Mucosa of descending colon (tissue), 3 donors: ENCODE measurements around the gene IKZF5. TPM values are rescaled to one million over a fixed set of nuclear protein-coding genes. Genes with fewer than 3 reads are reported as not detected.

Experiments
- ATAC-seq: fragments of 200-7000 bp; cut with Tn5 transposase; one replicate; pipeline ENCODE4 v1.9.1; 2020; ENCODE audit warnings: mild to moderate bottlenecking, moderate library complexity
- DNase-seq, 3 donors: peaks; one replicate each; pipeline ENCODE4 v3.0.0-alpha.2; 2020
- H3K36me3 ChIP-seq: fragments of 200-600 bp; one replicate; pipeline ENCODE4 v1.8.0; 2021; ENCODE audit warnings: low read depth, mild to moderate bottlenecking
- H3K4me1 ChIP-seq: fragments of 200-600 bp; one replicate; pipeline ENCODE4 v1.8.0; 2021; ENCODE audit warnings: low read depth, mild to moderate bottlenecking
- H3K4me3 ChIP-seq: fragments of 200-600 bp; one replicate; pipeline ENCODE4 v1.8.0; 2021; ENCODE audit warnings: mild to moderate bottlenecking
- H3K9me3 ChIP-seq: fragments of 200-600 bp; one replicate; pipeline ENCODE4 v1.8.0; 2021; ENCODE audit warnings: mild to moderate bottlenecking
- CTCF ChIP-seq: fragments of 200-600 bp; IDR thresholded peaks from one replicate; pipeline ENCODE4 v1.8.0; 2022; ENCODE audit warnings: antibody characterized with exemption, mild to moderate bottlenecking
- intact Hi-C, 2 donors: fragments of 100-400 bp; cut with DNase I in 1 of 2; cut with micrococcal nuclease in 1 of 2; formaldehyde crosslinking; loops; one replicate each; pipeline versions ENCODE4 v1.11.0 to v1.11.1; 2022; cut with DNase I, micrococcal nuclease
- total RNA-seq, 3 donors: library from RNA; stranded (reverse); fragmentation: NEBNext Ultra II Directional in 2 of 3; extraction: Animal tissue kit (Norgen Biotek cat#: 25700) in 2 of 3; gene quantifications; one replicate each; pipeline versions ENCODE4 v1.2.1 to v1.2.4, GENCODE V29; 2021 to 2023
- donor health status: DM: no; HTN: no; CAD: no; lungs with moderate emphysema.
- donor health status: DM: no; HTN: no; CAD: no.
- donor health status: DM: no; HTN: yes; CAD: no.

IKZF5 gene
- total RNA-seq, 3 donors from 2014 or later = 10.8 to 15.3 (median 13.4) TPM

DNA sequence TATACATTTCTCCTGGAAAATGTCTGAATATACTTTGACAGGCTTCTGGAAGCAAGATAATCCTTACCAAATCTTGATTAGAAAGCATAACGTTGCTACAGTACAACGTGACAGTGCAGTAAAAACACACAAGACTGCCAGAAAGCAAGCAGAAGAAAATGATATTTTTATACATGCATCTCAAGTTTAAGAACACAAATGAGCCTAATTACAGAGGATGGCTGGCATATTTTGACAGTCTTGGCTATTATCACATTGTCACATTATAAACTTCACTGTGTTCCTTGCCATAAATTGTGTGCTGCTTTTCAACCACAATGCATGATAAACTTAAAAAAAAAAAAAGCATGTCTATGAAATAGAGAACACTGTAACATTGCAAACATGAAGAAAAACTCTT lies 4.3 kb downstream of the IKZF5 start:
- intact Hi-C loops = no loop called here

GRCh38 chr10:123001370-123001769 lies 7.2 kb downstream of the IKZF5 start:
- Histone ChIP-seq H3K4me1 (peaks cover 9% of the 10 kb centered on the region), H3K4me3 (no peak overlapping the region), H3K9me3 (no peaks in the 10 kb centered on the region), H3K36me3 (no peaks in the 10 kb centered on the region)
- no peak for TF ChIP-seq CTCF
- intact Hi-C loops = no loop called here
- DNase-seq (no peak), ATAC-seq (no peak)

More for the DNA sequence above, 4.3 kb downstream of the IKZF5 start:
- no peak for ATAC-seq
- DNase-seq = no peak
- H3K36me3 ChIP-seq = no peaks in the 10 kb centered on the region
- no peaks in the 10 kb centered on the region for H3K9me3 ChIP-seq
- H3K4me1 ChIP-seq = peaks cover 14% of the 10 kb centered on the region
- H3K4me3 ChIP-seq = no peak overlapping the region
- no peak for TF ChIP-seq CTCF

GRCh38 chr10:123000155-123000554 lies 8.4 kb downstream of the IKZF5 start:
- TF ChIP-seq CTCF = no peak
- ATAC-seq = no peak
- peaks cover 9% of the 10 kb centered on the region for H3K4me1 ChIP-seq
- no peak for DNase-seq
- H3K9me3 ChIP-seq = no peaks in the 10 kb centered on the region
- H3K36me3 ChIP-seq = no peaks in the 10 kb centered on the region
- no peak overlapping the region for H3K4me3 ChIP-seq
- intact Hi-C loops = no loop called here

- Histone ChIP-seq H3K4me1 (peaks cover 9% of the 10 kb centered on the region), H3K36me3 (no peaks in the 10 kb centered on the region), H3K4me3 (no peak overlapping the region), H3K9me3 (no peaks in the 10 kb centered on the region)
- ATAC-seq (peak; percentile 71), DNase-seq (peak in 1 of 3 donors; percentile 31)
- TF ChIP-seq CTCF = no peak
- intact Hi-C loops = no loop called here
These were observed 9.2 kb downstream of the IKZF5 start for GRCh38 chr10:122999347-122999746.

- intact Hi-C loops = no loop called here
- TF ChIP-seq CTCF = no peak
- H3K4me1 ChIP-seq = peaks cover 9% of the 10 kb centered on the region
- ATAC-seq (no peak), DNase-seq (no peak)
- H3K36me3 ChIP-seq = no peaks in the 10 kb centered on the region
- no peaks in the 10 kb centered on the region for H3K9me3 ChIP-seq
- H3K4me3 ChIP-seq = no peak overlapping the region
These were observed 9.7 kb downstream of the IKZF5 start for GRCh38 chr10:122998934-122999333.

DNA sequence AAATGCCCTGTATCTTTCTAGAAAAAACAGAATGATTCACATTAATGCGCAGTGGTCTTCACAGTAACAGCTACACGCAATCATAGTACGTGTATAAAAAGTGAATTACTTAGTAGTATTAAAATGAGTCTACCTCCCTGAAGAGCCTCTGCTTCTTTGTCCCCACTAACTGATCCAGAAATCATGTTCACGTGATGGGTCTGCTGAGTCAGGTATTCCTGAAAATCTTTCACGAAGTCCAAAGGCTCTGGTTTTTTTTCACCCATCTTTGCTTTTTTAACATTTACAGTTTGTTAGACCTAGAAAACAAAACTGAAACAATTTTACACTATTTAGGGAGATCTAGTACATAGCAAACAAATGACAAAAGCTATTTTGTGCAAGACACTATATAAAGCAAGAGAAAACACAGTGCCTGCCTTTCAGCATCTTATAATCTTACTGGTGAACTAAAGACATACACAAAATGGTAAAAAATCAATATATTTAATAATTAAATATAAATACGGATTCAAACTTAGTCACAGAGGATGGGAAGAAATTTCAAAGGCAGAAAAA lies 10.2 kb downstream of the IKZF5 start:
- H3K4me1 ChIP-seq = peaks cover 9% of the 10 kb centered on the region
- ATAC-seq = no peak
- no peaks in the 10 kb centered on the region for H3K36me3 ChIP-seq
- intact Hi-C loops = no loop called here
- no peak overlapping the region for H3K4me3 ChIP-seq
- H3K9me3 ChIP-seq = no peaks in the 10 kb centered on the region
- DNase-seq = no peak
- TF ChIP-seq CTCF = no peak
